HG03354 (cell line): Measurements from ENCODE around the gene HCN1.

Source experiments
- ATAC-seq: cut with Tn5 transposase; IDR thresholded peaks from one replicate; pipeline ENCODE4 v1.9.1; 2021; ENCODE audit warnings: mild to moderate bottlenecking; ENCODE audit not compliant: unreplicated experiment, poor library complexity, severe bottlenecking

HCN1 gene

DNA sequence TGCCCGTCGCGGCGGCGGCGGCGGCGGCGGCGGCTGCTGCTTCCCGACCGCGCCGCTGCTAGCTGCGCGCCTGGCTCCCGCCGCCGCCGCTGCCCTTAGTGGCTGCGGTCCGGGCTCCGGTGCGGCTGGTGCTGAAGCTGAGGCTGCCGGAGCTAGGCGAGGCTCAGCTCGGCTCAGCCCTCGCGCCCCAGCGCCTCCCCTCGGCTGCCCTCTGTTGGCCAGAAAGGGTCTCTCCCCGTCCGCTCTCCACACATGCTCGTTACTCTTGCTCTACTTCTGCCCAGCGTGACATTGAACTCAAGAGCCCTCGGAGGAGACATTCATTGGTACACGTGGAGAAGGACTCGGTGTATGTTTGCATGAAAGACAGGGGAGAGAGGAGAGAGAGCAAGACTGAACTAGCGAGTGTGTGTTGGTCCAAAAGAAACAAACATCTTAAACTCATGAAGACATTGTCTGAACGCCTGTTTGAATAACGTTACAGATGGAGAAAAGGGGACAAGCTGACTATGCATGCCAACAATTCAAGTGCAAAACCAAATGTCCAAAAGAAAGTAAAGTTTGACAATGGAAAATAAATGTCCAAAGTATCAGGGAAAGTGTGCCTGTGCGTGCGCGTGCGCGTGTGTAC lies at the start of gene HCN1:
Gene HCN1, minus strand, starts transcription at position 175 of the 631 bp plus-strand sequence.
- ATAC-seq, result peak; percentile 95

DNA sequence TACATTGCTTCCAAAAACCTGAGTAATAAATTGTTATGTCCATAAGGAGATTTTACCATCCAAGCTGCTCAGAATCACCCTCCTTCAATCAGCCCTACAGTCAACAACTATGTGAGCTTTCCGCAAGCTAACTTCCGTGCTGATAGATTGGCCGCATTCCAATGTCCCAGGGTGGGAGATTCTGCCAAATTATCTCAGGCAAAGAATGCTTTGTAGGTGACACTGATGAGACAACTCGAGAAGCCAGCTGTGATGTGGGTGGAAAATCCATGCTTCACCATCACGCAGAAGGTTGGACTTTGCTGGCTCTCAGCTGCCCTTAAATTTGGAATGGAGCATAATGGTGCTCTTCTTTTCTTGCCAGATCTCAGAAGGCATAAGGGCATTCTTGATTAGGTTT lies 44.9 kb upstream of the HCN1 start:
- no peak for ATAC-seq

DNA sequence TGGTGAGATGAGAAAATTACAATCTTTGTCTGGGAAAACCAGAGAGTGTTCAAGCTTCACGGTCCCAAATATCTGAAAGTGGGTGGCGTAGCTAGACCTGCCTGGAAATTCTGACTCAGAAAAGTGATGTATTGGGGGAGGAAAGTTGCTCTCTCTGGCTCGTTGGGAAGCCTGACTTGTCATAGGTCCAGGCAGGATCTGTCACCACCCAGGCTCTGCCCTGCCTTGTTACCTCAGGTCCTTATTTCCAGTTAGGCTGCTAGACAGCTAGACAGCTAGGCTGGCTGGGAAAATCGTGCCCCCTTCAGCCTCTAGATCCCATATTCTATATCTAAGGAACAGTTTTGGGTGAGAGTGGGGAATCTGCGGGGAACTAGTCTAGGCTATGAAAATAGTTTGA lies 41.0 kb upstream of the HCN1 start:
- ATAC-seq, result no peak

DNA sequence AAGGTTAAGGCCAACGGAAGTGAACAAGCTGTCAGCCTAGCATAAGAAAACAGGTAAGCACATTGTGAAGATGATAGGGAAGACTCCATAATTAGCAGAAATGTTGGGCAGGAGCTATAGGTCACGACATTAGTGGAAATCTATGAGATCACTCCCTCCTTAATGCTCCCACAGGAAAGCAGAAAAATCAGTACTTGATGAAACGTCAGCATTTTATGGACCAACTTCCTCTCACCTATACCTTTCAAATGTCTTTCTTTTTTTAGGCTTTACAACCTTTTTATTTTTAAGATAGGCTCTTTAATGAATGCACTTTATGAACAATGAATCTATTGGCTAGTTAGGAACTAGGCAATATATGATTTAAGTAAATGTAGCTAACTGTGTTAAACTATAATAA lies 29.4 kb upstream of the HCN1 start:
- no peak for ATAC-seq

DNA sequence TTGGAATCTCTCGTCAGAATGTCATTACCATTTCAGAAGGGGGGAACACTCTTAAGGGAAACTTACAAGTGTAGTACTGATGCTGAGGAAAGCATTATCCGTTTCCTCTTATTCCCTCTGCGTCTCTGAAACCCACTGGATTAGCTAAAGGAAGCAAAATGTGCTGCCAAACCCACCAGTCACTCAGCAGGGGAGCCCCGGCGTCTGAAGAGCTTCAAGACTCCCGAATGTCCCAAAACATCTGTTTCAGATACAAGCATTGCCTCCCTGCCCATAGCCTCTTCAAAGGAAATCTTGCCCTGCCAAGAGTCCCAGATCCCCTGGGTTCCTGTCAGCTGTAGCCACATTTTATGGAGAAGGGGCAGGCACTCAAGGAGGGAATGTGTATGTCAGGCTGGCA lies 1.0 kb upstream of the HCN1 start:
- no peak for ATAC-seq

DNA sequence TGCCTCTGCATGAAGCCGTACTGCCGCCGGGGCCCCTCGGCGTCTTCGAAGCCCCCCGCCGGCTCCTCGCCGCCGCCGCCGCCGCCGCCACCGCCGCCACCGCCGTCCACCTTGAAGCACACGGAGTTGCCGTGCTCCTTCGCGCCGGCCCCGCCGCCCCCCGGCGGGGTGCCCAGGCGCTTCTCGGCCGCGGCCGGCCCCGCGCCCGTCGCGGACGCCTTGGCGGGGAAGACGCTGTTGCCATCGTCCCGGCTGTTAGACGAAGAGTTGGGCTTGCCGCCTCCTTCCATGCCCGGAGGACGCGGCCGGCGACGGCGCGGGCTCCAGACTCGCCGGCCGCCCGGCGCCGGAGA lies 400 bp downstream of the HCN1 start:
- ATAC-seq, result peak; percentile 28

DNA sequence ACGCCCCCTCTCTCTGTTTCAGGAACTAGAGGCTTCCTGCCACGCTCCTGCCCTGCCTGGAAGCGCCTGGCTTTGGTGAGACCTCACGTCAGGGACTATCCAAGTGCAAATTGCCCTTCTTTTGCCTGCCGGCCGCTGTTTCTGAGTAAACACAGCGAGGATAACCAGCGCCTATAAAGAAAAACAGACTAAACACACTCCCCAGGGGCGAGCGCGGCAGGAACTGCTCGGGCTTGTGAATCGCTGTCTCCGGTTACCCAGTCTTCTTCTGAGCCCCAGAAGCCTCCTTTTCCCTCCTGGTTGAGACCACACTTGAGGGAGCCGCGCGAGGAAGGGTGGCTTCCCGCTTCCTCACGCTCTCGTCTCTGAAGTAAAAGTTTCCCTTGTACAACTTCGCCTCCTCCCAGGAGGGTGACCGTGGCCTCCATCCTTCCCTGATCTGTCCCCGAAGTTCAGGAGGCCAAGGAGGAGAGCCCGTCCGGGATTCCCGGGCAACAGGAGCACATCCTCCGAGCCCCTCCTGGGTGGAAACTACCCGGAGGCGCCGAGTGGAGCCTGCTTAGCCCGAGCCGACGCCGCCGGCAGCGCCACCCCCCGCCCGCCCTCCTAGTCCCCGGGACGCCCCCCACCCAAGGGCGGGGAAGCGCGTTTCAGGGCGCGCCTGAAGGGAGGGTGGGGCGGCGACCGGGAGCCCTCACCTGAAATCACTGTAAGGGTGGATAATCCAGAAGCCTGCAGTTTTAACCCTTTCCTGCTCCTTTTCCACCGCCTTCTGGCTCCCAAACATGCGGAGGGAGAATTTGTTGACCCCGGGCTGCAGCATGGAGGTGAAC lies 993 bp downstream of the HCN1 start:
- ATAC-seq, result no peak

DNA sequence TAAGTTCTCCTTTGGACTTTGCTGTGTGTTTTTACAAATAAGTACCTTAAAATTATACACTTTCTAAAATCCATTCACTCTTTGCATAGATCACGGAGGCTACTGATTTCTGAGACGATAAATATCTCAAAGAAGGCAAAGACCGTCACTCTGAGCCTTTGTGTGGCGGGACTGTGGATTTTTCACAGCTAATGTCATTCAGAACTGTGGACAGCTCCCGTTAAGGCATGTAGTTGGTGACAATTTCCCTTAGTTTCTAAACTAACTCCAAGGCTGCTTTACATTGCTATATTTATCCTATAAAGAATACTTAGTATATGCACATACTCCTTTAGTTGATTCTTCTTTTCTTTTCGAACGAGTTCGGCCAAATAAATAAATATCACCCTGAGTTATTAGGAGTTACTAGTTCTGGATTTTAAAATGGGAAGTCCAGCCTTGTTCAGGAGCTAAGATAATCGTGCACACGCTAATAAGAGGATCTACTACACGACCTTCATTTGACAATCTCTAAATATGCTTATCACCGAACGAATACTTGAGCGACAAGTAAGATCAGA lies 1.8 kb downstream of the HCN1 start:
- no peak for ATAC-seq

DNA sequence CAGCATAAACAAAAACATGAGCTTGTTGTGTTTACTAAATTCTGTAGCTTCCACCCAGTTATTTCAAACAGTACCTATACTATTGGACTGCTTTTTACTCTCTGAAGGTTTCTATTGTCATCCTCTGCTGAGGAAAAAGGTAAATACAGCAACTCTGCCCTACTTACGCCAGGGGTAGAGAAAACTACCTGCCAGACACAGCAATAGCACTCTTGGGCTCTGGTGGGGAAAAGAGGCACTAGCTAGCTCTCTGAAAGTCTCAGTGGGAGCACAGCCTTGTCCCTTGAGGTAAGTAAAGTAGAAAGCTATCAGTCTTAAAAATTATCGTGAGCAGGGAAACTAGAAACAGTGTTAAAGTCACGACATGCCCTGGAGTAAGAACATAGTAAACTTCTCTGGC lies 3.7 kb downstream of the HCN1 start:
- ATAC-seq, result no peak

DNA sequence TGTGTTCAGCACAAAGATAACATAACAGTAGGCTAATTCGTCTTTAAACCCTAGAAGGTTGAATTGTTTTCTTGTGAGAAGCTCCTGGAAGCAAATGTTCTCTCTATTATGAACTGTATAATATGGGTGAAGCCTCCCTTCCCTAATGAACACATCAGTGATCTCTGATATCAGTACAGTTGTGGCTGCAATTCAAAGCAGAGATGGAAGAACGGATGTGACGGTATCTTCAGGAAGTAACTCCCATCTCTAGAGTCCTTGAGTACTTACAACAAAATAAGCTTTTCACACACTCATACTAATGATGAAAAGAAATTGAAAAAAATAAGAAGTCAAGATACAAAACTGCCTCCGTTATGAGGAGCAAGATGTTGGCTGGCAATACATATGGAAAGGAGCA lies 4.5 kb downstream of the HCN1 start:
- no peak for ATAC-seq

DNA sequence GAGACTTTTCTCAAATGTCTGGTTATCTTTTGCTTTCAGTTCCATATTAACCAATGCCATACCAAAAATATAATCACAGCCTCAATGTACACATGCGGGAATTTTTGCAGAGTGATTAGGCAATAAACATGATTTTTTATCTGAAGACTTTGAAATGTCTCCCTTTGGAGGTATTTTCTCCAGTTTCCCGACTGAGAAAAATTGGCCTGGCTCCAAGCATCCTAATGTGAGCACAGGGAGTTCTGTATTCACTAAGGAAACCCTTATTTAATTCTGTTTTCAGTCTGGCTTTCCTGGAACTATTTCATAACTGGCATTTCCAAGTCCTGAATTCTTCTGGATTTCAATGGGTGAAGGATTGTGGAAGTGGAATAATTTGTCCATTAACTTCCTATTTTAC lies 8.5 kb downstream of the HCN1 start:
- ATAC-seq, result no peak

DNA sequence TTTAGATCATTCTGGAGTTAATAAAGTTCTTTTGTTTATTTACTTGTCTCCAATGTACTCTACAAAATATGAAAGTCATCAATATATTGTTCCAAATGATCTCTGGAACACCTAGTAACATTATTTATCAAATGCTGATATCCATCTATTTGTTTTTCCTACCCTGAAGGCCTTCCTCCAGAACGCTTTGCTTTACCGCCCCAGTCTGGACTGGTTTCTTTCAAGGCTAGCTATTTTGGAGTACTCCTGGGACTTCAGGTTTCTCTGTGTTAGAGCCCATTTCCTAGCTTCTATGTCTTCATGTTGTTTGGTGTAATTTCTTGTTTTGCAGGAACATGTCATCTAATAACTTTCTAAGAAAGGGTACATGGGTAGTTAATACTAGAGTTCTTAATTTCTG lies 9.6 kb downstream of the HCN1 start:
- no peak for ATAC-seq

DNA sequence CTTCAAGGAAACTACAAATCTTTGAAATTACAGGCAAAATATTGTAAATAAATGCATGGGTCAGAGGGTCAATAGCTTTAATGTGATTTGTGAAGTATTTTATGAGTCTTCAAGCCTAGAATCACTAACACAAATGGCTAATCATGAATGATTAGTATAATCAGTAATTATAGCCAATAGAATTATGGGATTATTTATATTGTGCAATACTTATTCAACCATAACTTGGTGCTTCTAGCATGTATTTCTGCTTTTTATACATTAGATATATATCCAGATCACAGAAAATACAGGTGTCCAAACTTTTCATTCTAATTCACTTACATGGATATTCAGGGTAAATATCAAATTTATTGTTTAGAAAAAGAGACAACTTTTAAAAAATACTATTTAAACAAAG lies 12.1 kb downstream of the HCN1 start:
- ATAC-seq, result no peak

DNA sequence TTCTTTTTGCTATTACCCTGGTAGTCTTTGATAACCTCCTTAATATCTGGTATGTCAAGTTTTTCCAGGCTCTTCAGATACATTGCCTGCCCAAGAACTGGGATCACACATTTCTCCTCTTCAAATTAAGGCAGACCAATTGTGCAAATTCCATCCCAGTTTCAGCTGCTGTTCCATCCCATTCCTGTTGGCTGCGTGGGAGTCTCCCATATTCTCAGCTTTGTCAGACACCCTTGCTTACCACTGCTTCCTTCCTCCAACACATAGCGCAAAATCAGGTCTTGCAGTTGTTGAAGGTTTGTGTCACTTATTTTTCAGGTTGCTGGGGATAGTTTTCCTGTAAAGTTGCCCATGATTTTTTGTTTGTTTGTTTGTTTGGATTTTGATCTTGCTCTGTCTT lies 15.2 kb downstream of the HCN1 start:
- ATAC-seq, result no peak

DNA sequence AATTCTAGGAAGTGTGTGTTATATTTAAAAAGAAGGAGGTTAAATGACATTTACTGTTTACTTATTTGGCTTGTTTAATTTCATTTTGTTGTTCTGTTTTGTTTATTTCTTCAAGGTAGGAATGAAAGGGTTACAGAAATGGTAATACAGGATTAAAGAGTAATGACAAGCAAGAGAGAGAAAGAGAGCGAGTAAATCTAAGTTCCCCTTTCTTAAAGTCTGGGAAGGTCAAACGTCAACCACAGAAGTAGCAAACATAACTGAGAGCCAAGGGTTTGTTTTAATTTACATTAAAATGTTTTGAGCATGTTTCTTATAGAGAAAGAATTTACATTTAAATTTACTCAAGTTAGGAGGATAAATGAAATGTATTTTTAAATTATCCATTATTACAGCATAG lies 18.7 kb downstream of the HCN1 start:
- no peak for ATAC-seq

DNA sequence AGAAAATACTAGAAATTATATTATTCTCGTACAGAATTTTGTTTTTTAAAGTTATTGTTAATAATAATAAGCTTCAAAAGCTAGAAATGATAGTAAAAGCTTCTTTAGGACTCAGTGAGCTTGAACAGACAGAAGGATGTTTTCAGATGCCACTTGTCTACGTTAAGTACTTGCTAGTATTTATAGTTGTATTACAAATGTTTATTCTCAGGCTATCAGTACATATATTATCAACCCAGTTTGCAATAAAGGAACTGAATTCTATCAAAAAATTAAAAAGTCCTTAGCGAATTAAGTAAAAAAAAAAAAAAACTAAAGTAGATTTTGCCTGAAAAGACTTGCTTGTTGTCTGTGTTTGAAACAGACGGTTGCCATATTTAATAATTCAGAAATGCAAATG lies 23.9 kb downstream of the HCN1 start:
- ATAC-seq, result no peak

DNA sequence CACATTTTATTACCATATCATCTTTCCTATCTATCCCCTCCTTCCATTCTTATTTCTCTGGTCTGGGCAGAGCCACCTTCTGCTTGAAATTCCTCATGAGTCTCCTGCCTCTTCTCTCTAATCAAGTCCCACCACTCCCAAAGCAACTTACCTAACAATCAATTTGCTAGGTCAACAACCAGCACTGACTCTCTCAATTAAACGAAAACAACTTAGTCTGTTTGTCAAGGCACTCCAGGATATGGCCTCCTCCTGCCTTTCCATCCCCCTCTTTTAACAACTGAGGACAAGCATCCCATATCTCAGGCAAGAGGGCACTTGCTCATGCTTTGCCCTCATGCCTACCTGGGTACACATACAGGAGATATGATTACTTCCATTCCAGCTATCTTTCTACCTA lies 47.4 kb downstream of the HCN1 start:
- ATAC-seq, result no peak

DNA sequence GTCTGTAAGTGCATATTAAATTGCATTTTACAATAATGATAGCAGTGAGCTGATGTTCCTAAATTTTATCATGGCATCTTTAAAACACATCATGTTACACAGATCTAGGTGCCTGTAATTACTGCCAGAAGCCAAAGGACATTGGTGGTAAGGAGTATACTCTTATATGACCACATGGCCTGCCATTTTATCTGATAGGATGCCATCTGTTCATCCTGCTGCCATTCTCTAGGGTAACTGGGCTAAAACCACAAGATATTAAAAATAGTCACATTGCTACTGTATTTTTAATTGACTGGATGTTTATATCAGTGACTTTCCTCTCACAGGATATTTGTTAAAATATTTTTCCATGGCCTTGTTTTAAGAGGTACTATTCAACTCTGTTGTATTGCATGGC lies 53.1 kb downstream of the HCN1 start:
- no peak for ATAC-seq

DNA sequence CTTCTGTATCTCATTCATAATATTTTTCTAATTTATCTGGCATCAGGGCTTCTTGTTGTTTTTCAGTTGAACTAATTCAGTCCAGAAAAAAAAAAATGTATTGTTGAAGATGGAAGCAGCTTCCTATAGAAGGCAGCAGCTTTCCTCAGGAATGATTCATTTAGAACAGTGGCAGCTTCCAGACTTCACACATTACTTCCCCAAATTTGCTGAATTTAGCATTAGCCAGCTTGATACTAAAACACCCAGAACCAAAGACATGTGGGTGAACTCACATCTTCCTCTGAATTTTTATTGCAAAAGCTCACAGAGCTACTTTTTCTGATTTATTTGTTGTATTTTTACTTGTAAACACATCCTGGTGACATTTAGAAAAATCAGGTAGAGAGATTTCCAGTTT lies 53.8 kb downstream of the HCN1 start:
- no peak for ATAC-seq

DNA sequence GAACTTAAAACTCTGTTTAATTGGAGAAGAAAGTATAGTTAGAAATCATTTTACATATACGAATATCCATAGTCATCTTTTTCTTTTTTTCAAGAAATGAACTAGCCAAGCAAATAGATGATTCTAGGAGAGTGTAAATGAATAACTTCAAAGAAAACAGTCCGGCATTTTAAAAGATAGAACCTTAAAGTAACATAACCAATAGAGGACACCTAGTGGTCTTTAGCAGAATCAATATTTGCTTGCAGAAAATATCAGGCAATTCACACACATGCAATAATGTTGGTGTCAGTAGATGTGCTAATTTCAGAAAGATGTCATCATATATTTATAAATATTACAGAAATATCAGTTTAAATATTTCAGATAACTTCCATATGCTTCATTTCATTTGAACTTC lies 57.1 kb downstream of the HCN1 start:
- ATAC-seq, result no peak

DNA sequence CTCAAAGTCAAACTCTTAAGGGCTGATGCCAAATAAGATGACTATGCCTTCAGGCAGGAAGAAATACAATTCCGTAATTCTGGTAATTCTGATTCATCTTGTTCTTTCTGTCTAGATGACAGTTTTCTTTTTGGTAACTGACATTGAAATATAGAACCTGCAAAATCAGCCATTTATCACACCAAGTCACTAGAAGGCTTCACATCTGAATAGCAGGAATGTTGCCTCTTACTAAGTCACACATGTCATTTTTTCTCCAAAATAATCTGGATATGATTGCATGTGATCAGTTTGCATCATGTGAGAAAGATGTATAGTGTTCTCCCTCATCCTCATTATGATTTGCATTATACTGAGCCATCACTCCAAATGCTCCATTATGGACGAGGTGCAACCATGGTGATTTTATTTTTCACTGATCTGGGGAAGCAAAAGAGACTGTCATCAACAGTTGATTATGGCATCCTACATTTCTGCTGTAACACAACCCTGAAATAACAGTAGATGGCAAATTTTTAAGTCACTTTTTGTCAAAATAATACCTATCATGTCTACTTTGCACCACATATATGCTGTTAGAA lies 69.0 kb downstream of the HCN1 start:
- ATAC-seq, result no peak
